ENCODE data around the gene MAPRE3. TPM values are rescaled to one million over a fixed set of nuclear protein-coding genes. Genes with fewer than 3 reads are reported as not detected.

Gene MAPRE3
- polyA plus RNA-seq, 1 experiment = 15.3 TPM

DNA sequence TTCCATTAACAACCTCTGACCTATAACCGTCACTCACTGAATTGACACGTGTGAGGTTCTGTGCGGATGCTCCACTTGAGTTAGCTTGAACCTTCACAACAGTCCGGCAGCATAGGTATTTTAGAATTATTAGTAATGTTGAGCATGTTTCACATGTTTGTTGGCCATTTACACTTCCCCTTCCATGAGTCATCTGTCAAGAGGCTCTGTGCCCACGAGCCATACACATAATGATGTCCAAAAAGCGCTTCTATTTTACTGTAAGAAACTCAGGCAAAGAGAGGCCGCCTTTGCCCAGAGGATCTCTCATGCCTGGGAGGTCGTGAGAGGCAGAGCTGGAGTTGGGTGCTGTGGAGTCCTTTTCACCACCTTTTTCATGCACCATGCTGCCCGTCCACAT is 33.4 kb downstream of the MAPRE3 start:
- DNase-seq (ENCODE audit: low read depth) = no peak

DNA sequence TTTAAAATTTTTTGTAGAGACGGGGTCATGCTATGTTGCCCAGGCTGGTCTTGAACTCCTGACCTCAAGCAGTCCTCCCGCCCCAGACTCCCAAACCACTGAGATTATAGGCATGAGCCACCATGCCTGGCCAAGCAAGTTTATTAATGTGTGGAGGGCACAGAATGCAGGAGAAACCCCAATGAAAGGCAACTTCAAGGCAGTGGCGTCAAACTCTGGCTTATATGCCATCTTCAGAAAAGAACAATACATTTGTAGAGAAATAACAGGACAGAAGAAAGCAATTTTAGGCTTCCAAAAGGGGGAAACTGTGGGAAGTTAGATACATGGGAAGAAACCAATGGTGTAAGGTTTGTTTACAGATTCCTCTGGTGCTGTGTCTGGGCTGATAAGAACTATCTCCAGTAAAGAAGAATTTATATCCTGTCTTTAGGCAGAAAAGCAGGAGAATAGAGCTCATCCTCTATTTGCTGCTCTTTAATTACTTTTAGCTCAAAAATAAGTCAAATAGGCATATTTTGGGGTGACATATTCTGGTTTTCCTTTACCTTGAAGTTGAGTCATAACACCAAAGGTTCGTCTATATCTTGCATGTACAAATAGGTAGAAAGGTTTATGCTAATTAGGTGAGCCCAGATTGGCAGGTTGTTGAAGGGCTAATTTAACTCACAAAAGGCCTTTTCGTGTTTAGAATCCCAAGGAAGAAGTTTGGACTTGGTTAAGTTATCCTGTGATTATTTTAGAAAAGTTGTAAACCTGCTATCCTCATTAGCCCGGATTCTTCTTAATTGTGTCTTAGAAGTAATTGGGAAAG is 36.4 kb downstream of the MAPRE3 start:
- no peak overlapping the region for H3K4me3 ChIP-seq (ENCODE audit: low read depth, low read length)
- ChIA-PET POLR2A (no interaction called here), CTCF (interaction anchor here (1.4 kb wide), 1 partner anchor 11 kb away, joined by 4 read pairs; no protein-coding TSS in a partner anchor)
- no peak for DNase-seq (ENCODE audit: low read depth)
- H3K27me3 ChIP-seq (ENCODE audit: control insufficient read depth, insufficient read depth, low read length) = no peaks in the 10 kb centered on the region
- H3K36me3 ChIP-seq (ENCODE audit: control insufficient read depth, insufficient read depth, low read length) = no peaks in the 10 kb centered on the region
- TF ChIP-seq, protein P1, sequence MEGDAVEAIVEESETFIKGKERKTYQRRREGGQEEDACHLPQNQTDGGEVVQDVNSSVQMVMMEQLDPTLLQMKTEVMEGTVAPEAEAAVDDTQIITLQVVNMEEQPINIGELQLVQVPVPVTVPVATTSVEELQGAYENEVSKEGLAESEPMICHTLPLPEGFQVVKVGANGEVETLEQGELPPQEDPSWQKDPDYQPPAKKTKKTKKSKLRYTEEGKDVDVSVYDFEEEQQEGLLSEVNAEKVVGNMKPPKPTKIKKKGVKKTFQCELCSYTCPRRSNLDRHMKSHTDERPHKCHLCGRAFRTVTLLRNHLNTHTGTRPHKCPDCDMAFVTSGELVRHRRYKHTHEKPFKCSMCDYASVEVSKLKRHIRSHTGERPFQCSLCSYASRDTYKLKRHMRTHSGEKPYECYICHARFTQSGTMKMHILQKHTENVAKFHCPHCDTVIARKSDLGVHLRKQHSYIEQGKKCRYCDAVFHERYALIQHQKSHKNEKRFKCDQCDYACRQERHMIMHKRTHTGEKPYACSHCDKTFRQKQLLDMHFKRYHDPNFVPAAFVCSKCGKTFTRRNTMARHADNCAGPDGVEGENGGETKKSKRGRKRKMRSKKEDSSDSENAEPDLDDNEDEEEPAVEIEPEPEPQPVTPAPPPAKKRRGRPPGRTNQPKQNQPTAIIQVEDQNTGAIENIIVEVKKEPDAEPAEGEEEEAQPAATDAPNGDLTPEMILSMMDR (IDR thresholded peaks at IDR 0.05; ENCODE audit: insufficient read depth, low read depth, low read length) = no peak

More for the DNA sequence above, 33.4 kb downstream of the MAPRE3 start:
- Histone ChIP-seq H3K27me3 (ENCODE audit: control insufficient read depth, insufficient read depth, low read length) (no peaks in the 10 kb centered on the region), H3K36me3 (ENCODE audit: control insufficient read depth, insufficient read depth, low read length) (no peaks in the 10 kb centered on the region), H3K4me3 (ENCODE audit: low read depth, low read length) (no peak overlapping the region)
- POLR2A ChIA-PET = no interaction called here
- TF ChIP-seq, protein P1 (IDR thresholded peaks at IDR 0.05; ENCODE audit: insufficient read depth, low read depth, low read length) = no peak
- CTCF ChIA-PET = interaction anchor here (1.0 to 2.1 kb wide), 5 partner anchors 9 to 42 kb away, joined by 3 to 8 read pairs (median 5); no protein-coding TSS in a partner anchor

DNA sequence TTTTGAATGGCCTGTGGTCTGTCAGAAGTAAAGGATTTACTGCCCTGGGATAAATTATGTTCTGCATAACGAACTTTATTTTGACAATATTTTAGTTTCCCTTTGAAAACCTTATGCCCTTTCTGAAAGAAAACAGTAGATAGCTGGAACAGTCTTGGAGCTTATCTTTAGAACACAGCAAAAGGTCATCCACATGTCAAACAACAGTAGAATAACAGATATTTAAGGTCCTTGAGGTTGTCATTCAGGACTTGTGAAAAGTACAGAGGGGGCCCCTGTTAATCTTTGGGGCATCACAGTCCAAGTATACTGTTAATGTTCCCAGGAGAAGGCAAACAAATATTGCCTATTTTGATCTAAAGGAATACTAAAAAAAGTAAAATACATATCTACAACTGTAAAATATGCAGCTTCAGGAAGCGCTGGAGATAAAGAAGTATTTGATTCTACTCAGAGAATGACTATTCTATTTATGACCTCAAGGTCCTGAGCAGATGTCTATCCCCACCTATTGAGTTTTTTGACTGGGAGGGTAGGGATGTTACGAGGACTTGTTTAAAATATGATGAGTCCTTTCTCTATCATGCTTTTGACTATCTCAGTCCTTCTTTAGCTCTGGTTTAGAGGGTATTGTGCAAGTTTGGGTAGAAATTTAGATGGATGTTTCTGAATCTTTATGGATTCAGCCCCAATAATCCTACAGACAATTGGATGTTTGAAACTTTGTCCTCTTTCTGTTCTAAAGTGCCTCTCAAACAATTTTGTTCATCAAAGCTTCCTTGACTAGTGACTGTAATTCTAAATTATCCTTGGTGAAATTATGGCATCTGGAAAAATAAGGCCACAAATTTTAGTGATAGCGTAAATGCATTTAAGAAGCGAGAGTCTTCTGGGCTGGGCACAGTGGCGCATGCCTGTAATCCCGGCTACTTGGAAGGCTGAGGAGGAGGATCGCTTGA is 37.3 kb downstream of the MAPRE3 start:
- no peak for DNase-seq (ENCODE audit: low read depth)
- ChIA-PET POLR2A (no interaction called here), CTCF (interaction anchor here (1.4 to 3.8 kb wide), 2 partner anchors 10 to 46 kb away, joined by 4 to 21 read pairs; no protein-coding TSS in a partner anchor)

DNA sequence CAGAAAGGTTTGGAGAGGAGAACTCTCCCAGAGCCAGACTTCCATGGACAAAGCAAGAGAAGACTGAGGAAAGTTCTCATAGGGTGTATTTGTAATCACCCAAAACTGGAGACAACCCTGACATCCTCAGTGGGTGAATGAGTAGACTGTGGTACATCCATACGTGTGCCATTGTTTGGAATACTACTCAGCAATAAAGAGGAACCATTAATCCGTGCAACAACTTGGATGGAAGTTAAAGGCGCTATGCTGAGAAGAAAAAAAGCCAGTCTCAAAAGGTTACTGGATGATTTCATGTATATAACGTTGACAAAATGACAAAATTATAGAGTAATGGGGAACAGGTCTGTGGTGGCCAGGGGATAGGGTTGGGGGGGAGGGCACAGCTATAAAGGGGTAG is 38.2 kb downstream of the MAPRE3 start:
- CTCF ChIA-PET = interaction anchor here (1.5 to 3.8 kb wide), 2 partner anchors 13 to 47 kb away, joined by 4 to 21 read pairs; no protein-coding TSS in a partner anchor
- no peaks in the 10 kb centered on the region for H3K36me3 ChIP-seq (ENCODE audit: control insufficient read depth, insufficient read depth, low read length)
- no peak for DNase-seq (ENCODE audit: low read depth)
- no peaks in the 10 kb centered on the region for H3K27me3 ChIP-seq (ENCODE audit: control insufficient read depth, insufficient read depth, low read length)
- POLR2A ChIA-PET = no interaction called here
- TF ChIP-seq, protein P1 (IDR thresholded peaks at IDR 0.05; ENCODE audit: insufficient read depth, low read depth, low read length) = no peak
- H3K4me3 ChIP-seq (ENCODE audit: low read depth, low read length) = no peak overlapping the region

More for the DNA sequence above, 37.3 kb downstream of the MAPRE3 start:
- H3K4me3 ChIP-seq (ENCODE audit: low read depth, low read length) = no peak overlapping the region
- TF ChIP-seq, protein P1 (IDR thresholded peaks at IDR 0.05; ENCODE audit: insufficient read depth, low read depth, low read length) = no peak
- H3K27me3 ChIP-seq (ENCODE audit: control insufficient read depth, insufficient read depth, low read length) = no peaks in the 10 kb centered on the region
- no peaks in the 10 kb centered on the region for H3K36me3 ChIP-seq (ENCODE audit: control insufficient read depth, insufficient read depth, low read length)
